ENCODE measurements around the gene CDC42EP5. TPM values are rescaled to one million over a fixed set of nuclear protein-coding genes. Genes with fewer than 3 reads are reported as not detected.

CDC42EP5 gene
- total RNA-seq, 1 donor from 2014 or later, result 18.2 TPM

DNA sequence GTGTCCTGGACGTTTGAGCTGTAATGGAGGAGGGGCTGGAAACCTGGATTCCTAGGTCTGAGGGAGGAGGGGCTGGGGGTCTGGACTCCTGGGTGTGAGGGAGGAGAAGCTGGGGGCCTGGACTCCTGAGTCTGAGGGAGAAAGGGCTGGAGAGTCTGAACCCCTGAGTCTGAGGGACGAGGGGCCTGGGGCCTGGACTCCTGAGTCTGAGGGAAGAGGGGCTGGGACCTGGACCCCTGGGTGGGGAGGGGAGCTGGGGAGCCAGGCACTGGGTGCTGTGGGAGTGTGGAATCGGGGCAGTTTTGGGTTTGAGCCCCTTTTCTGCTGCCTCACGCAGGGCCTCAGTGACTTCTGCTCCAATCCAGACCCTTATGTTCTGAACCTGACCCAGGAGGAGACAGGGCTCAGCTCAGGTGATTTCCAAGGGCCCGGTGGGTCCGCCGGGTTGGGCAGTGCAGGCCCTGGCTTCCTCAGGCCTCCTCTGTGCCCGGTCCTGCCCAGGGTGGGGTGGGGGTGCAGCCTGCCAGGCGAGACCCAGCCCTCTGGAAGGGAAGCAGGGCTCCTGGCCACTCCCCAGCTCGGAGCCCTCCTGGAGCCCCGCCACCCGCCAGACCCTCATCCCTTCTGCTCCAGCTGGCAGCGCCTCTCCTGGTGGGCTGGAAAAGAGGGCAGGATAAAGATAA lies 43.4 kb downstream of the CDC42EP5 start:
- no peak for FAIRE-seq
- no peak for DNase-seq (ENCODE audit: low read depth)
- no peaks in the 10 kb centered on the region for H3K36me3 ChIP-seq (ENCODE audit: control insufficient read depth, insufficient read depth, low read length)
- no peaks in the 10 kb centered on the region for H3K27me3 ChIP-seq (ENCODE audit: control insufficient read depth, insufficient read depth, low read length)
- no peak overlapping the region for H3K4me3 ChIP-seq (ENCODE audit: low read depth, low read length)
- TF ChIP-seq, protein P1, sequence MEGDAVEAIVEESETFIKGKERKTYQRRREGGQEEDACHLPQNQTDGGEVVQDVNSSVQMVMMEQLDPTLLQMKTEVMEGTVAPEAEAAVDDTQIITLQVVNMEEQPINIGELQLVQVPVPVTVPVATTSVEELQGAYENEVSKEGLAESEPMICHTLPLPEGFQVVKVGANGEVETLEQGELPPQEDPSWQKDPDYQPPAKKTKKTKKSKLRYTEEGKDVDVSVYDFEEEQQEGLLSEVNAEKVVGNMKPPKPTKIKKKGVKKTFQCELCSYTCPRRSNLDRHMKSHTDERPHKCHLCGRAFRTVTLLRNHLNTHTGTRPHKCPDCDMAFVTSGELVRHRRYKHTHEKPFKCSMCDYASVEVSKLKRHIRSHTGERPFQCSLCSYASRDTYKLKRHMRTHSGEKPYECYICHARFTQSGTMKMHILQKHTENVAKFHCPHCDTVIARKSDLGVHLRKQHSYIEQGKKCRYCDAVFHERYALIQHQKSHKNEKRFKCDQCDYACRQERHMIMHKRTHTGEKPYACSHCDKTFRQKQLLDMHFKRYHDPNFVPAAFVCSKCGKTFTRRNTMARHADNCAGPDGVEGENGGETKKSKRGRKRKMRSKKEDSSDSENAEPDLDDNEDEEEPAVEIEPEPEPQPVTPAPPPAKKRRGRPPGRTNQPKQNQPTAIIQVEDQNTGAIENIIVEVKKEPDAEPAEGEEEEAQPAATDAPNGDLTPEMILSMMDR (IDR thresholded peaks at IDR 0.05; ENCODE audit: insufficient read depth, low read length, severe bottlenecking), result no peak

DNA sequence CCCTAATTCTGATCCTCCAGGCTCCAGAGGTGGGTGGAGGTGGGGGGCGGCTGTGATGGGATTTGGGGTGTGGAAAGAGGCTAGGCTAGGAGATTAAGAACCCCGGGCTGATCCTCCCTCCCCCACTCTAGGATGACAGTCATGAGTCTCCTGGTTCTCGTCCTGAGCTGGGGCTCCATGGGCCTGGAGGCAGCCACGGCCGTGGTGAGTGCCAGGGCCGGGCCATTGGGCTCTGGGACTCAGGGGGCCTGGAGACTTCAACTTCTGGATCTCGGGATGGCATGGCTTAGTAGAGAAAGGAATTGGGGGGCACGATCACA lies 44.0 kb downstream of the CDC42EP5 start:
- no peak overlapping the region for H3K4me3 ChIP-seq (ENCODE audit: low read depth, low read length)
- FAIRE-seq, result no peak
- no peaks in the 10 kb centered on the region for H3K36me3 ChIP-seq (ENCODE audit: control insufficient read depth, insufficient read depth, low read length)
- no peak for DNase-seq (ENCODE audit: low read depth)
- no peaks in the 10 kb centered on the region for H3K27me3 ChIP-seq (ENCODE audit: control insufficient read depth, insufficient read depth, low read length)
- TF ChIP-seq, protein P1 (IDR thresholded peaks at IDR 0.05; ENCODE audit: insufficient read depth, low read length, severe bottlenecking), result no peak

DNA sequence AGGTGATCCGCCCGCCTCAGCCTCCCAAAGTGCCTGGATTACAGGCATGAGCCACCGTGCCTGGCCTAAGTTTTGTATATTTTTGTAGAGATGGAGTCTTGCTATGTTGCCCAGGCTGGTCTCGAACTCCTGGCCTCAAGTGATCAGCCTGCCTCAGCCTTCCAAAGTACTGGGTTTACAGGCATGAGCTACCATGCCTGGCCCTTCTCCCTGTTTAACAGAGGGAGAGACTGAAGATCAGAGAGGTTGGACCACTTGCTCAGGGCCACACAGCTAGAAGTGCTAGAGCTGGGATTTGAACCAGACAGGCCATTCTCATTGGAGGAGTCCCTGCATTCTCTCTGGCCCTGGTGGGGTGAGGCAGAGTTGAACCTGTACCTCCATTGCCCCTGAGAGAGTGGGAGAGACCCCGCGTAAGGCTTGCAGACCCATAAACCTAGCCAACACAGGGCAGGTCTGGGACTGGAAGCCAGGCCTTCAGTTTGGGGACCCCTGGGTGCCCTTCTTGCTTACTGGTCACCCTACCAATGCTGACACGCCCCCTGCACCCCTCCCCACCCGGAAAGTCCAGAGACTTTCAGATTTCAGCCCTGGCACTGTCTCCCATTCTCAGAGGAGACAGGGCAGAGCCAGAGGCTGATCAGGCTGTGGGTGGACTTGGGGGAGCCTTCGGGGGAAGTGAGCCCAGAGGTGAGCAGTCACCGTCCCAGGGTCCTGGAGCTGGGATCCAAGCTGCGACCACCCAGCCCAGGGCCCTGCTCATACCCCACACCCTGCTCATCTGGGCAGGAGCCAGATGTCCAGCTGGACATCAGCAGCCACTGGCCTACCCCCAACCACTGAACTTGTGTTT lies 44.5 kb downstream of the CDC42EP5 start:
- Histone ChIP-seq H3K36me3 (ENCODE audit: control insufficient read depth, insufficient read depth, low read length) (no peaks in the 10 kb centered on the region), H3K4me3 (ENCODE audit: low read depth, low read length) (no peak overlapping the region), H3K27me3 (ENCODE audit: control insufficient read depth, insufficient read depth, low read length) (no peaks in the 10 kb centered on the region)
- FAIRE-seq (no peak), DNase-seq (ENCODE audit: low read depth) (no peak)
- TF ChIP-seq, protein P1 (IDR thresholded peaks at IDR 0.05; ENCODE audit: insufficient read depth, low read length, severe bottlenecking), result no peak

DNA sequence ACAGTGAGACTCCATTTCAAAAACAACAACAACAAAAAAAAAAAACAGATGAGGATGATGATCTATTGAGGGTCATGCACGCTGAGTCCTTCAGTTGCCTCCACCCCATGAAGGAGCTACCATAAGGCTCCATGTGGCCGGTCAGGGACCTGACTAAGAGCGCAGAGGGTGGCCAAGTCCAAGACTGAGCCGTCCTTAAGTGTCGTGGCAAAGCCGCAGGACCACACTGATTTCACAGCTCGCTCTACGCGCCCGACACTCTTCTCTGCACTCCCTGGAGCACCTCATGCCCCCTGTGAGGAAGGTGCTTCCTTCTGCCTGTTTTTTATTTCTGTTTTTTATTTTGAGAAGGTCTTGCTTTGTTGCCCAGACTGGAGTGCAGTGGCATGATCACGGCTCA lies 45.5 kb downstream of the CDC42EP5 start:
- Histone ChIP-seq H3K36me3 (ENCODE audit: control insufficient read depth, insufficient read depth, low read length) (no peaks in the 10 kb centered on the region), H3K4me3 (ENCODE audit: low read depth, low read length) (no peak overlapping the region), H3K27me3 (ENCODE audit: control insufficient read depth, insufficient read depth, low read length) (no peaks in the 10 kb centered on the region)
- DNase-seq (ENCODE audit: low read depth) (no peak), FAIRE-seq (no peak)
- TF ChIP-seq, protein P1 (IDR thresholded peaks at IDR 0.05; ENCODE audit: insufficient read depth, low read length, severe bottlenecking), result no peak

DNA sequence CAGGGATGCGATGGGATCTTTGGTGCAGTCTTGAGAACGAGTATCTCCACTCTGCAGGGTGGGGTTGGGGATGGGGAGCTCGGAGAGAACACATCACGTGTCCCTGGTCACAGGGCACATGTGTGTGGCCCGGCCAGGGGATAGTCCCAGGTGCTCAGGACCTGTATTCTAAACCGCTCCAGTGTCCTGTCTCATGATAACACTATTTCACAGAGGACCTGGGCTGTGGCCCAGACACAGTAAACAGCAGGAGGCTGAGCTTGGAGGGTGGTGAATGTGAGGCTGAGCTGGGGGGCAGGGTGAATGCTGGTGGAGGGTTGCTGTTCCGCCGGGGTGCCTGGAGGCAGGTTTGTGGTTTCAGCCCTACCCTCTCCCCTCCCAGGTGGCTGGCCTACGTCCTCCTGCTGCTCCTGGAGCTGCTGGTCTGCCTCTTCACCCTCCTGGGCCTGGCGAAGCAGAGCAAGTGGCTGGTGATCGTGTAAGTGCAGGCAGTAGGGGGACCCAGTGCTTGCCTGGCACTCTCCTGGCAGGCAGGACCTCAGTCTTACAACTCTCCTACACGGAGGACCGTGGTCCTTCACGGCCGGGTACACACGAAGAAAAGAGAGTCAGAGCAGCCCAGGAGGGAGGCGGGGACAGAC lies 46.7 kb downstream of the CDC42EP5 start:
- no peak overlapping the region for H3K4me3 ChIP-seq (ENCODE audit: low read depth, low read length)
- H3K27me3 ChIP-seq (ENCODE audit: control insufficient read depth, insufficient read depth, low read length), result no peaks in the 10 kb centered on the region
- DNase-seq (ENCODE audit: low read depth), result no peak
- H3K36me3 ChIP-seq (ENCODE audit: control insufficient read depth, insufficient read depth, low read length), result no peaks in the 10 kb centered on the region
- FAIRE-seq, result no peak
- TF ChIP-seq, protein P1 (IDR thresholded peaks at IDR 0.05; ENCODE audit: insufficient read depth, low read length, severe bottlenecking), result no peak
